ENCODE results near the gene POLR2J. TPM values are rescaled to one million over a fixed set of nuclear protein-coding genes. Genes with fewer than 3 reads are reported as not detected.
"Not testable (repeated sequence)": the region's sequence is repeated elsewhere in the genome, so short reads cannot be mapped to it uniquely, and the experiment has no call there.

Gene POLR2J
- total RNA-seq, 4 donors from 2014 or later = 6.7 to 24.1 (median 19.9) TPM

- TF ChIP-seq POLR2AphosphoS5 (IDR thresholded peaks at IDR 0.05) = no peak
- no peak for TF ChIP-seq EP300 (IDR thresholded peaks at IDR 0.05)
- TF ChIP-seq, protein P1, sequence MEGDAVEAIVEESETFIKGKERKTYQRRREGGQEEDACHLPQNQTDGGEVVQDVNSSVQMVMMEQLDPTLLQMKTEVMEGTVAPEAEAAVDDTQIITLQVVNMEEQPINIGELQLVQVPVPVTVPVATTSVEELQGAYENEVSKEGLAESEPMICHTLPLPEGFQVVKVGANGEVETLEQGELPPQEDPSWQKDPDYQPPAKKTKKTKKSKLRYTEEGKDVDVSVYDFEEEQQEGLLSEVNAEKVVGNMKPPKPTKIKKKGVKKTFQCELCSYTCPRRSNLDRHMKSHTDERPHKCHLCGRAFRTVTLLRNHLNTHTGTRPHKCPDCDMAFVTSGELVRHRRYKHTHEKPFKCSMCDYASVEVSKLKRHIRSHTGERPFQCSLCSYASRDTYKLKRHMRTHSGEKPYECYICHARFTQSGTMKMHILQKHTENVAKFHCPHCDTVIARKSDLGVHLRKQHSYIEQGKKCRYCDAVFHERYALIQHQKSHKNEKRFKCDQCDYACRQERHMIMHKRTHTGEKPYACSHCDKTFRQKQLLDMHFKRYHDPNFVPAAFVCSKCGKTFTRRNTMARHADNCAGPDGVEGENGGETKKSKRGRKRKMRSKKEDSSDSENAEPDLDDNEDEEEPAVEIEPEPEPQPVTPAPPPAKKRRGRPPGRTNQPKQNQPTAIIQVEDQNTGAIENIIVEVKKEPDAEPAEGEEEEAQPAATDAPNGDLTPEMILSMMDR (IDR thresholded peaks at IDR 0.05) = no peak
- no peak for TF ChIP-seq POLR2A (IDR thresholded peaks at IDR 0.05)
- Histone ChIP-seq H3K4me1 (no peaks in the 10 kb centered on the region), H3K9me3 (no peaks in the 10 kb centered on the region), H3K4me3 (no peak overlapping the region), H3K27ac (no peak overlapping the region), H3K27me3 (no peaks in the 10 kb centered on the region), H3K36me3 (peaks cover 0 to 60% of the 10 kb centered on the region in 2 donors)
- 100% methylated on average over 1 of the region's 11 CpGs; no CpG with 5 or more reads in 1 of the 2 donors for WGBS, 2 donors (ENCODE audit: low coverage in 1 of 2)
- no peak for ATAC-seq
Observed at GRCh38 chr7:102455596-102455995, 23.1 kb downstream of the POLR2J start.

DNA sequence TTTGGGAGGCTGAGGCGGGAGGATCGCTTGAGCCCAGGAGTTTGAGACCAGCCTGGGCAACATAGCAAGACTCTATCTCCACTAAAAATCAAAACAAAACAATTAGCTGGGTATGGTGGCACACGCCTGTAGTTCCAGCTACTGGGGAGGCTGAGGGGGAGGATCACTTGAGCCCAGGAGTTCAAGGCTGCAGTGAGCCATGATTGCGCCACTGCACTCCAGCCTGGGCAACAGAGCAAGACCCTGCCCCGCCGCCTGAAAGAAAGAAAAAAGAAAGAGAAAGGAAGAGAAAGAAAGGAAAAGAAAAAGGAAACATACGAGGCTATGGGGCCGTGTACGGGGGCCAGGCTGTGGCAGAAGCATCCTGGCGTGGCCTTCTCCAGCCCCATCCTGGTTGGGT lies 23.8 kb downstream of the POLR2J start:
- H3K4me3 ChIP-seq, H3K9me3 ChIP-seq, ATAC-seq, H3K4me1 ChIP-seq, H3K27ac ChIP-seq, H3K27me3 ChIP-seq: not testable (repeated sequence)
- peaks cover 0 to 54% of the 10 kb centered on the region in 2 donors for H3K36me3 ChIP-seq
- 94% methylated on average over 3 to 10 of the region's 10 CpGs for WGBS, 2 donors (ENCODE audit: low coverage in 1 of 2)

GRCh38 chr7:102454468-102454867 lies 24.3 kb downstream of the POLR2J start:
- no peak for ATAC-seq
- Histone ChIP-seq H3K4me3 (no peak overlapping the region), H3K36me3 (peaks cover 0 to 50% of the 10 kb centered on the region in 2 donors), H3K27me3 (no peaks in the 10 kb centered on the region), H3K4me1 (no peaks in the 10 kb centered on the region), H3K9me3 (no peaks in the 10 kb centered on the region), H3K27ac (no peak overlapping the region)
- TF ChIP-seq, protein P1 (IDR thresholded peaks at IDR 0.05) = no peak
- no peak for TF ChIP-seq POLR2A (IDR thresholded peaks at IDR 0.05)
- no peak for TF ChIP-seq POLR2AphosphoS5 (IDR thresholded peaks at IDR 0.05)
- TF ChIP-seq EP300 (IDR thresholded peaks at IDR 0.05) = no peak
- 75% methylated on average over 4 of the region's 12 CpGs; no CpG with 5 or more reads in 1 of the 2 donors for WGBS, 2 donors (ENCODE audit: low coverage in 1 of 2)

GRCh38 chr7:102453319-102453718 lies 25.4 kb downstream of the POLR2J start:
- H3K27ac ChIP-seq = no peak overlapping the region
- no peaks in the 10 kb centered on the region for H3K4me1 ChIP-seq
- peaks cover 0 to 41% of the 10 kb centered on the region in 2 donors for H3K36me3 ChIP-seq
- no peaks in the 10 kb centered on the region for H3K27me3 ChIP-seq
- TF ChIP-seq EP300 (IDR thresholded peaks at IDR 0.05) = no peak
- TF ChIP-seq POLR2A (IDR thresholded peaks at IDR 0.05) = no peak
- no peak for TF ChIP-seq POLR2AphosphoS5 (IDR thresholded peaks at IDR 0.05)
- TF ChIP-seq, protein P1 (IDR thresholded peaks at IDR 0.05) = no peak
- no peak overlapping the region for H3K4me3 ChIP-seq
- WGBS, 2 donors (ENCODE audit: low coverage in 1 of 2) = 100% methylated on average over 3 of the region's 7 CpGs; no CpG with 5 or more reads in 1 of the 2 donors
- ATAC-seq = no peak
- no peaks in the 10 kb centered on the region for H3K9me3 ChIP-seq

DNA sequence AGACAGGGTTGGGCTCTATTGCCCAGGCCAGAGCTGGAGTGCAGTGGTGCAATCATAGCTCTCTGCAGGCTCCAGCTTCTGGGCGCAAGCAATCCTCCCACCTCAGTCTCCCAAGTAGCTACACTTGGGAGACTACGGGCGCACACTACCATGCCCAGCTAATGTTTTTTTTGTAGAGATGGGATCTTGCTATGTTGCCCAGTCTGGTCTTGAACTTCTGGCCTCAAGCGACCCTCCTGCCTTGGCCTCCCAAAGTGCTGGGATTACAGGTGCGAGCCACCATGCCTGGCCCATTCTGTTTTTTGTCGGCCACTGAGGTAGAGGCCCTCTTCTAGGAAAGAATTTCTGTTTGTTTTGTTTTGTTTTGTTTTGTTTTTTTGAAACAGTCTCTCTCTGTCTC lies 26.3 kb downstream of the POLR2J start:
- Histone ChIP-seq H3K4me3 (no peak overlapping the region), H3K27me3 (no peaks in the 10 kb centered on the region), H3K9me3 (no peaks in the 10 kb centered on the region), H3K36me3 (peaks cover 0 to 41% of the 10 kb centered on the region in 2 donors), H3K27ac (no peak overlapping the region), H3K4me1 (no peaks in the 10 kb centered on the region)
- WGBS, 2 donors (ENCODE audit: low coverage in 1 of 2) = 97% methylated on average over 6 of the region's 6 CpGs; no CpG with 5 or more reads in 1 of the 2 donors
- ATAC-seq = no peak
- TF ChIP-seq POLR2AphosphoS5 (IDR thresholded peaks at IDR 0.05) (no peak), POLR2A (IDR thresholded peaks at IDR 0.05) (no peak), EP300 (IDR thresholded peaks at IDR 0.05) (no peak)
- TF ChIP-seq, protein P1 (IDR thresholded peaks at IDR 0.05) = no peak

Data from gastroesophageal sphincter (tissue), 4 donors.